ENCODE results near the gene LYPD4.

DNA sequence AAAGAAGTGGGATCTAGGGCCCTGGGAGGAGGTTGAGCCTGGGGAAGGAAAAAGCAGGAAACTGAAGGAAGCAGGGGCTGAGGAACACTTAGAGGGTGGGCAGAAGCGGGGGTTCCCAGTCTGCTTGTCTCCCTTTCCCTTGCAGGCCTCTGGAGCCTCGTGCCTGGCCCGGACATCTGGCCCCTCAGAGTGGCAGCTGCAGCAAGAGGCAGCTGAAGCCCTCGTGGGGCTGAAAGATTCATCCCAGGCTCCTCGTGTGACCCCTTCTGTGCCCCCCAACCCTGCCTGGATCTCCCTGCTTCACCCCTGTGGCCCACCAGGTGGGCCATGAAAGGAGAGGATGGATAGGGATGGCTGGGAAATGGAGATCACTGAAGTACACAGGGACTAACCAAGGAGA, 5.9 kb upstream of the LYPD4 start:
- TF ChIP-seq GATA3 (IDR thresholded peaks at IDR 0.05; ENCODE audit: low read depth, low read length) (no peak), GATA2 (IDR thresholded peaks at IDR 0.05; ENCODE audit: low read depth, low read length) (no peak)

All from SH-SY5Y (cell line).